ENCODE results near the gene NARS2. TPM values are rescaled to one million over a fixed set of nuclear protein-coding genes. Genes with fewer than 3 reads are reported as not detected.

Gene NARS2
- total and polyA plus RNA-seq, 9 of the 15 experiments (the other 6 are each of a cell fraction or from before 2014, with no cell fraction given), result 26.8 to 48.0 (median 34.2) TPM

- TF ChIP-seq, protein P1, sequence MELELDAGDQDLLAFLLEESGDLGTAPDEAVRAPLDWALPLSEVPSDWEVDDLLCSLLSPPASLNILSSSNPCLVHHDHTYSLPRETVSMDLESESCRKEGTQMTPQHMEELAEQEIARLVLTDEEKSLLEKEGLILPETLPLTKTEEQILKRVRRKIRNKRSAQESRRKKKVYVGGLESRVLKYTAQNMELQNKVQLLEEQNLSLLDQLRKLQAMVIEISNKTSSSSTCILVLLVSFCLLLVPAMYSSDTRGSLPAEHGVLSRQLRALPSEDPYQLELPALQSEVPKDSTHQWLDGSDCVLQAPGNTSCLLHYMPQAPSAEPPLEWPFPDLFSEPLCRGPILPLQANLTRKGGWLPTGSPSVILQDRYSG (tag; conservative IDR thresholded peaks at IDR 0.05; ENCODE audit: low read depth), result no peak
- TF ChIP-seq TEAD4 (IDR thresholded peaks at IDR 0.05; ENCODE audit: low read length) (peak; percentile 57; the same call in 1 of the 2 replicates), TEAD4 (CRISPR knock-in tag; IDR thresholded peaks at IDR 0.05; ENCODE audit: borderline replicate concordance) (no peak), NR4A1 (CRISPR knock-in tag; IDR thresholded peaks at IDR 0.05) (no peak), NR4A1 (tag; IDR thresholded peaks at IDR 0.05) (no peak), SNAPC5 (CRISPR knock-in tag; IDR thresholded peaks at IDR 0.05) (no peak), EP300 (IDR thresholded peaks at IDR 0.05; ENCODE audit: low read length) (peak; percentile 28; the same call in 1 of the 2 replicates), ARNT (IDR thresholded peaks at IDR 0.05) (0 out of 4 replicates have a peak, but pooled peaks of 1 of the 2 experiments have one; percentile 23), CCAR2 (IDR thresholded peaks at IDR 0.05; ENCODE audit: low read depth, low read length) (no peak), YBX1 (IDR thresholded peaks at IDR 0.05) (no peak), SOX6 (IDR thresholded peaks at IDR 0.05) (peak; percentile 93), CTBP1 (IDR thresholded peaks at IDR 0.05; ENCODE audit: borderline replicate concordance) (peak; percentile 39; the same call in 1 of the 2 replicates), PBX2 (CRISPR knock-in tag; IDR thresholded peaks at IDR 0.05; ENCODE audit: low read depth) (no peak), PBX2 (tag; conservative IDR thresholded peaks at IDR 0.05; ENCODE audit: low read depth) (no peak), ZNF121 (CRISPR knock-in tag; conservative IDR thresholded peaks at IDR 0.05) (no peak)
- TF ChIP-seq, protein P2, sequence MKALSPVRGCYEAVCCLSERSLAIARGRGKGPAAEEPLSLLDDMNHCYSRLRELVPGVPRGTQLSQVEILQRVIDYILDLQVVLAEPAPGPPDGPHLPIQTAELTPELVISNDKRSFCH (CRISPR knock-in tag; IDR thresholded peaks at IDR 0.05), result no peak
- TF ChIP-seq, protein P2 (tag; IDR thresholded peaks at IDR 0.05), result no peak
- TF ChIP-seq, protein P3, sequence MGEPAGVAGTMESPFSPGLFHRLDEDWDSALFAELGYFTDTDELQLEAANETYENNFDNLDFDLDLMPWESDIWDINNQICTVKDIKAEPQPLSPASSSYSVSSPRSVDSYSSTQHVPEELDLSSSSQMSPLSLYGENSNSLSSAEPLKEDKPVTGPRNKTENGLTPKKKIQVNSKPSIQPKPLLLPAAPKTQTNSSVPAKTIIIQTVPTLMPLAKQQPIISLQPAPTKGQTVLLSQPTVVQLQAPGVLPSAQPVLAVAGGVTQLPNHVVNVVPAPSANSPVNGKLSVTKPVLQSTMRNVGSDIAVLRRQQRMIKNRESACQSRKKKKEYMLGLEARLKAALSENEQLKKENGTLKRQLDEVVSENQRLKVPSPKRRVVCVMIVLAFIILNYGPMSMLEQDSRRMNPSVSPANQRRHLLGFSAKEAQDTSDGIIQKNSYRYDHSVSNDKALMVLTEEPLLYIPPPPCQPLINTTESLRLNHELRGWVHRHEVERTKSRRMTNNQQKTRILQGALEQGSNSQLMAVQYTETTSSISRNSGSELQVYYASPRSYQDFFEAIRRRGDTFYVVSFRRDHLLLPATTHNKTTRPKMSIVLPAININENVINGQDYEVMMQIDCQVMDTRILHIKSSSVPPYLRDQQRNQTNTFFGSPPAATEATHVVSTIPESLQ (CRISPR knock-in tag; IDR thresholded peaks at IDR 0.05), result no peak
- TF ChIP-seq, protein P4, sequence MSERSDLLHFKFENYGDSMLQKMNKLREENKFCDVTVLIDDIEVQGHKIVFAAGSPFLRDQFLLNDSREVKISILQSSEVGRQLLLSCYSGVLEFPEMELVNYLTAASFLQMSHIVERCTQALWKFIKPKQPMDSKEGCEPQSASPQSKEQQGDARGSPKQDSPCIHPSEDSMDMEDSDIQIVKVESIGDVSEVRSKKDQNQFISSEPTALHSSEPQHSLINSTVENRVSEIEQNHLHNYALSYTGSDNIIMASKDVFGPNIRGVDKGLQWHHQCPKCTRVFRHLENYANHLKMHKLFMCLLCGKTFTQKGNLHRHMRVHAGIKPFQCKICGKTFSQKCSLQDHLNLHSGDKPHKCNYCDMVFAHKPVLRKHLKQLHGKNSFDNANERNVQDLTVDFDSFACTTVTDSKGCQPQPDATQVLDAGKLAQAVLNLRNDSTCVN (CRISPR knock-in tag; IDR thresholded peaks at IDR 0.05), result no peak
Observed at GRCh38 chr11:78406568-78407196, 168.0 kb downstream of the NARS2 start (continued).

Data from K562 (cell line).